Anterior cingulate cortex (tissue), 58 donors: ENCODE measurements around the gene USH1C.
A peak's percentile ranks its signal among the peaks of the same experiment; 100 is the strongest.

Experiments
- DNase-seq, 58 donors: peaks; one replicate each; lab custom pipeline; 2025; lab: John Stamatoyannopoulos, UW

USH1C gene

GRCh38 chr11:17479284-17480214 is 64.7 kb downstream of the USH1C start:
- peak in 43 of 58 donors; percentile 5 to 73 (median 30) for DNase-seq

- DNase-seq: no peak
Measured at GRCh38 chr11:17478070-17478469, 66.1 kb downstream of the USH1C start.

- peak in 1 of 58 donors; percentile 4 for DNase-seq
Measured at GRCh38 chr11:17477361-17477760, 66.9 kb downstream of the USH1C start.

GRCh38 chr11:17477084-17477333 is 67.2 kb downstream of the USH1C start:
- no peak for DNase-seq

GRCh38 chr11:17476317-17477083 is 67.7 kb downstream of the USH1C start, which contains the start of gene ABCC8:
ABCC8 (minus strand) TSS chr11:17476845; CDS start chr11:17476776, 69 bp downstream.
- peak in 27 of 58 donors; percentile 6 to 67 (median 29) for DNase-seq

GRCh38 chr11:17475666-17476316 is 68.4 kb downstream of the USH1C start:
- DNase-seq: peak in 8 of 58 donors; percentile 11 to 47 (median 29)

- DNase-seq: peak in 19 of 58 donors; percentile 3 to 62 (median 24)
Measured at GRCh38 chr11:17473071-17473744, 71.0 kb downstream of the USH1C start.

- DNase-seq: no peak
Measured at GRCh38 chr11:17472467-17472866, 71.7 kb downstream of the USH1C start.

- DNase-seq: no peak
Measured at GRCh38 chr11:17471501-17471900, 72.7 kb downstream of the USH1C start.

- DNase-seq: no peak
Measured at GRCh38 chr11:17469998-17470397, 74.2 kb downstream of the USH1C start.

- DNase-seq: no peak
Measured at GRCh38 chr11:17468122-17468521, 76.1 kb downstream of the USH1C start.

GRCh38 chr11:17463546-17464174 is 80.6 kb downstream of the USH1C start:
- DNase-seq: no peak

- DNase-seq: no peak
Measured at GRCh38 chr11:17462940-17463339, 81.3 kb downstream of the USH1C start.

GRCh38 chr11:17460406-17460805 is 83.8 kb downstream of the USH1C start:
- DNase-seq: no peak

GRCh38 chr11:17459236-17459896 is 84.8 kb downstream of the USH1C start:
- no peak for DNase-seq

GRCh38 chr11:17458268-17458667 is 85.9 kb downstream of the USH1C start:
- DNase-seq: no peak

GRCh38 chr11:17457396-17458173 is 86.6 kb downstream of the USH1C start:
- DNase-seq: peak in 16 of 58 donors; percentile 5 to 42 (median 26)

GRCh38 chr11:17452668-17453067 is 91.5 kb downstream of the USH1C start:
- no peak for DNase-seq

GRCh38 chr11:17449158-17449557 is 95.1 kb downstream of the USH1C start:
- DNase-seq: no peak
